Motor neuron (in vitro differentiated cells): ENCODE results near the gene WDR1. TPM values are rescaled to one million over a fixed set of nuclear protein-coding genes. Genes with fewer than 3 reads are reported as not detected.
A peak's percentile ranks its signal among the peaks of the same experiment; 100 is the strongest.

Source experiments
- ATAC-seq, 8 experiments: fragments of 200-7000 bp; cut with Tn5 transposase; replicated peaks in 6 of 8; 2 replicates each; pipeline ENCODE4 v1.8.0; 2021; ENCODE audit warnings: mild to moderate bottlenecking in 8 of 8, moderate library complexity in 8 of 8
- H3K27ac ChIP-seq, 2 donors: fragments of 250-450 bp; sonication (Bioruptor Pico); 2 replicates each; pipeline ENCODE4 v1.9.0; 2021; ENCODE audit warnings: antibody characterized with exemption in 2 of 2, mild to moderate bottlenecking in 2 of 2, moderate library complexity in 1 of 2
- H3K4me1 ChIP-seq, 2 donors: fragments of 250-450 bp; sonication (Bioruptor Pico); replicated peaks in 1 of 2; 2 replicates each; pipeline ENCODE4 v1.6.1; 2021; ENCODE audit warnings: antibody characterized with exemption in 2 of 2, mild to moderate bottlenecking in 2 of 2, moderate library complexity in 1 of 2
- H3K4me3 ChIP-seq, 5 donors: fragments of 250-450 bp; sonication (Bioruptor Pico); 2 replicates each; pipeline ENCODE4 v1.9.0; 2021; ENCODE audit warnings: antibody characterized with exemption in 5 of 5, mild to moderate bottlenecking in 5 of 5, moderate library complexity in 4 of 5
- WGBS, 10 experiments: fragments of 450-650 bp; shearing (Covaris generic); methylation state at CpG; one replicate each; pipeline ENCODE4 v1.0.0; 2022; 5-methylcytosine and 5-hydroxymethylcytosine counted together
- in situ Hi-C, 9 experiments: fragments of 400-800 bp; cut with MboI; loops; one replicate each; pipeline ENCODE4 v1.15.0; 2021; ENCODE audit warnings: low sequenced_read_pairs in 9 of 9, low pct_unique_long_range_greater_than_20kb in 2 of 9; ENCODE audit not compliant: unreplicated experiment in 9 of 9
- total RNA-seq, 8 experiments: library from RNA; unstranded; fragments of 300-600 nt; gene quantifications; 2 replicates each; pipeline versions ENCODE4 v1.2.3 to v1.2.4, GENCODE V29; 2022

The WDR1 gene
- total RNA-seq, 8 experiments from 2014 or later = 28.8 to 164 (median 112) TPM

DNA sequence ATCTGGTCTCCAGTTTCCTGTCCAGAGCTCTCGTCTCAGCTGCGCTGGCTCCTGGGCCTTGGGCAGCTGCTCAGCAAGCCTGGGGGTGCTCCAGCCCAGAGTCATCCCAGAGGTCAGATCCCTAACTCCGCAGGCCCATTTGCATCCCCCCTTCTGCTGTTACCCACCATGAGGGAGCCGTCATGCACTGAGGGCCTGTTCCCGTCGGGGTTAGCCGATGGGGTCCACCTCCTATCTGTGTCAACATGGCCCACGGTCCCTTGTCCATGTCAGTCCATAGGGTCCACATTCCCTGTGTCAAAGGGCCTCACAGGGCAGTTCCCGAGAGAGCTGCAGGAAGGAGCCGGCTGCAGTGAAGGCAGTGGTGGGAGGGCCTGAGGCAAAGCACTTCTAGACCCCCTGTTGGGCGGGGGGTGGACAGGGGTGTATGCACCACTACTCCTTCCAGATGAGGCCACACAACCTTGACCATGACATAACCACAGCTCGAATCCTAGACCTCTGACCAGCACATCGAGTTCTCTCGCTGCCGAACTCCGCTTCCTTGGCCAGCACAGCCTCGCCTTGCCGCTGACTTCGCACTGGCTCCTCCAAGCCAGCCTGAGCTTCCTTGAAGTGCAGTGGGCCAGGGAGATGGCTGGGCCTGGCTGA lies 24.9 kb downstream of the WDR1 start:
- H3K27ac ChIP-seq = no peak overlapping the region
- no peaks in the 10 kb centered on the region for H3K4me1 ChIP-seq
- in situ Hi-C loops = no loop called here
- ATAC-seq = no peak
- 92 to 100% (median 98%) methylated on average over 1 to 5 of the region's 19 CpGs; no CpG with 5 or more reads in 6 of the 10 experiments for WGBS, 10 experiments
- no peak overlapping the region for H3K4me3 ChIP-seq

DNA sequence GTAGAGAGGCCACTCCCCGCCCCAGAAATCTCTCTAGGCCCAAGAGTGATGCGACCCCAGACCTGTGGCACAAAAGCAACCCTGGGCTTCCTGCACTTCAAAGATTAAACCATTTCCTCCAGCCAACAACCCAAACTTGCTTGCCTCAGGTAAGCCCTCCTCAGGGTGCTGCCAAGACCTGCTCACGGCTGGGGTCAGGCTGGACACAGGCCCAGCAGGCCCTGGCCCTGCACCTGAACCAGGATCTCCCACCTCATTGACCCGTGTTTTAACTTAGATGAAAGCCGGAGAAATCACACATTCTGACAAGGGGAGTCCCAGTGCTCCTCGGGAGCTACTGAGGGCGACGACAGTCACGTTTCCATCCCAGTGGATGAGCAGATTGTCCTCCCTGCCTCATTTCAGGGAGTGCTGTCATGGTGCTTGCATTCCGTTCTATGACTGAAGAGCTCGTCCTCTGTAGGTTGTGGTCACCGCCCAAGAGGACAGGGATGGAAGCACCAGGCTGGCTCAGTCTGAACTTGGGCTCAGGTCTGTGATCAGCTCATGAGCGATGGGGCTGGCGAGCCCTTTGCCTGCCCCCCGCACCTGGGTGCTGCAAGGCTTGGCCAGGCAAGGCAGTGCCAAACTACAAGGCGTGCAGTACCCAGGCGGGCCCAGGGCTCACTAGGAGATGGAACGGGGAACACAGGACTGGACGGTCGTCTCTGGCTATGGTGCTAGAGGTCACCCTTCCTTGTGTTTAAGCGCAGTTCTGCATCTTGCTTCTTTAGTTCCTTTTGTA lies 25.9 kb downstream of the WDR1 start:
- H3K27ac ChIP-seq = no peak overlapping the region
- no peak overlapping the region for H3K4me3 ChIP-seq
- ATAC-seq = no peak
- WGBS, 10 experiments = 81 to 100% (median 95%) methylated on average over 1 to 12 of the region's 21 CpGs; no CpG with 5 or more reads in 3 of the 10 experiments
- H3K4me1 ChIP-seq = no peaks in the 10 kb centered on the region
- in situ Hi-C loops = no loop called here

DNA sequence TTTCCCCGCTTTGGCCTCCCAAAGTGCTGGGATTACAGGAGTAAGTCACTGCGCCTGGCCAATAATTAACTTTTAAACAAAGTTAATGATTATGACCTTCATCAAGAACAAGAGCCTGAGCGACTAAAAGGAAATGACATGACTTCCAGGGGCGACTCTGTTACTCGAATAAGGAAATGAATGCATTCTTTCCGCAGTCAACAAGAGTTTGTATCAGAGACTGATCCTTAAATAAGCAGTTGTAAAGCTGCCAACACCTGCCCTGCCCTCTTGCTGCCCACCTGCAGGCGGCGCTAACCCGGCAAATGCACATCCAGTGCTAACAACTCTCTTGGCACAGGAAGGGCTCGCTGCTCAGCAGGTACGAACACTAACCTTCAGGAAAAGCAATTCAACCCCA lies 27.3 kb downstream of the WDR1 start:
- ATAC-seq = no peak
- Histone ChIP-seq H3K27ac (no peak overlapping the region), H3K4me3 (no peak overlapping the region), H3K4me1 (no peaks in the 10 kb centered on the region)
- in situ Hi-C loops = no loop called here
- WGBS, 10 experiments = 55 to 100% (median 88%) methylated on average over 1 to 11 of the region's 11 CpGs; no CpG with 5 or more reads in 2 of the 10 experiments

DNA sequence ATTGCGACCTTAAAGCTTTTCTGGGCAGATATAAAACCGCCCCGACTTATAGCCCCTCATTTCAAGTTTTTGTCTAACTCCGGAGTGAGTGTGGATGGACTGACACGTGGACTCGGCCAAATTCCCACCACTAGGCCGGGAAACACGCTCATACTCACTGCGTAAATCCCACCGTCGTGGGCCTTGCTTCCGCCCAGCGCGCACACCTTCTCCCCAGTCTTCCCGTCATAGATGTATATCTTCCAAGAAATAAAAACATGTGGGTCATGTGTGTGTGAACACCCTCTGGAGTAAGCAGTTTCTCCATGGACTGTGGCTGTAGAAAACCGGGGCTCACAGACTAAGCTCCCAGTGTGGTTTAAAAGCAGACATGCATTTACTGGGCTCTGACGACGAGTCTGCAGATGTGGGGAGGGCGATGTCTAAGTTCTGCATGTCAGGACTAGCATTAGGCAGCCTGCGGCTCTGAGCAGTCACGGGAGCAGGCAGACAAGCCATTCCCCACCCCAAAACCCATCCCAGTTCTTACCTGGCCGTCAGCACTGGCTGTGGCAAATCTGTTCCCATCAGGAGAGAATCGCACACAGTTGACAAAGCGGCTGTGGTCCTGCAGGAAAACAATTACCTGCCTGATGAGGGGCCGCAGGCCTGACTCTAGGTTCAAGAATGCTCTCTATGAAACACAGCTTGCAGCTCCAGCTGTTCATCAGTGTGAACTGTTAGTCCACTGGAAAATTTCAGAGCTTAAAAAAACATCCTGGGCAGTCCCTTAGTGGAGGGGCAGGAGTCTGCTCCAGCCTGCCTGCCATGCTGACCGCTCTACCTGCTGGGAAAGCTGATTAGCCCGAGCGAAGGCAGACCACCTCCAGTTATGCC lies 28.2 kb downstream of the WDR1 start:
- no peak for ATAC-seq
- no peaks in the 10 kb centered on the region for H3K4me1 ChIP-seq
- no peak overlapping the region for H3K4me3 ChIP-seq
- H3K27ac ChIP-seq = no peak overlapping the region
- in situ Hi-C loops = no loop called here
- 64 to 100% (median 80%) methylated on average over 1 to 17 of the region's 28 CpGs; no CpG with 5 or more reads in 4 of the 10 experiments for WGBS, 10 experiments

DNA sequence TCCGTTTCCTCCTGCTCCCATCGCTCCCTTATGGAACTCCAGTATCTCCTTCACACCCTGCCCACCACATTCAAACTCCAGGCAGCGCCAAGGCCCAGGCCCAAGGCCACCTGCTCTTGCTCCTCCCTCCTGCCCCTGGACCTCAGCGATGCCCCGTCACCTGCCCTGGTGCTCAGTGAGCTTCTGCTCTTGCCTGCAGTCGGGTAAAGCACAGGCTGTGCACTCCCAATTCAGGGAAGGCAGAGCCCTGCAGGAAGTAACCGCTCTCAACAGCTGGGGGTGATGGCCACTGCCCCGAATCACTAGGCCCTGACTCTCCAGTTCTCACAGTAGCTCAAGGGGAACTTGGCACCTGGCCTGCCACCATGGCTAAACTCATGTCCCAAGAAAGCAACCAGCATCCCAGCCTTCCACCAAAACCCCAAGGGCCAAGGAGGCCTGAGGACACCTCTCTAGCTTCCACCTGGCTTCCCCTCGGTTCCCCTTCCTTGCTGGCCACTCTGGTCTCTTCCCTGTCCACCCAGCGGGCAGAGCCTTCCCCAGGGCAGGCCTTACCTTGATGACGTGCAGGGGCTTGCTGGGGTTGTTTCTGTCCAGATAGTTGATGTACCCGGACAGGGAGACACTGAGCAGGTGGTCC lies 29.3 kb downstream of the WDR1 start:
- H3K4me3 ChIP-seq = no peak overlapping the region
- H3K27ac ChIP-seq = no peak overlapping the region
- in situ Hi-C loops = no loop called here
- WGBS, 10 experiments = 60 to 100% (median 97%) methylated on average over 1 to 9 of the region's 12 CpGs; no CpG with 5 or more reads in 3 of the 10 experiments
- ATAC-seq = no peak
- no peaks in the 10 kb centered on the region for H3K4me1 ChIP-seq

DNA sequence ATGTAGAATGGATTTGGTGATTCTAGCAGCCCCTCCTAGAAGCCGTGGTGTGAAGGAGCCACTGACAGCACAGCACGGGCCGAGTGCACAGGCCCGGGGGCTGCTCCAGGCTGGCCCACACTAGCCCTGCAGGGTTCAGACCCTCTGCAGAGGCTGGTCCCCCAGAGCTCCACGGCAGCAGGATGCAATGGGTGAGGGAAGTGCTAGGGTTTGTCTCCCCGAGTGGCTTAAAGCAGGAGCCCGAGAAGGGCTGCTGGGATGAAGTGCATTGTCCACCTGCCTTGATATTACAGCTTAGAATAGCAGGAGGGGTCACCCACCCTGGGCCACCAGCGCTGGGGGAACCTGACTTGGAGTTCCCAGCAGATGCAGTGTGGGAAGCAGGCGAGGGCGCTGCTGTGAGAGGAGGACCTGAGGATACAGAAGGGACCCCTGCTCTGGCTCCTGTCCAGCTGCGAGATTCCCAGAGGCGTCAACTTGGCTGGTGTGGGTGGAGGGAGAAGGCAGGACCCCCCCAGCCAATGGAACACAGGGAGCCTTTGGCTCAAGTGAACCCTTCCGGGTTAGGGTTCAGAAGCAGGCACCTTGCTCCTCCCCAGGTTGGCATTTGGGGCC lies 30.0 kb downstream of the WDR1 start:
- Histone ChIP-seq H3K4me3 (no peak overlapping the region), H3K4me1 (no peaks in the 10 kb centered on the region), H3K27ac (no peak overlapping the region)
- 94 to 100% (median 95%) methylated on average over 1 to 3 of the region's 13 CpGs; no CpG with 5 or more reads in 7 of the 10 experiments for WGBS, 10 experiments
- ATAC-seq = no peak
- in situ Hi-C loops = no loop called here

DNA sequence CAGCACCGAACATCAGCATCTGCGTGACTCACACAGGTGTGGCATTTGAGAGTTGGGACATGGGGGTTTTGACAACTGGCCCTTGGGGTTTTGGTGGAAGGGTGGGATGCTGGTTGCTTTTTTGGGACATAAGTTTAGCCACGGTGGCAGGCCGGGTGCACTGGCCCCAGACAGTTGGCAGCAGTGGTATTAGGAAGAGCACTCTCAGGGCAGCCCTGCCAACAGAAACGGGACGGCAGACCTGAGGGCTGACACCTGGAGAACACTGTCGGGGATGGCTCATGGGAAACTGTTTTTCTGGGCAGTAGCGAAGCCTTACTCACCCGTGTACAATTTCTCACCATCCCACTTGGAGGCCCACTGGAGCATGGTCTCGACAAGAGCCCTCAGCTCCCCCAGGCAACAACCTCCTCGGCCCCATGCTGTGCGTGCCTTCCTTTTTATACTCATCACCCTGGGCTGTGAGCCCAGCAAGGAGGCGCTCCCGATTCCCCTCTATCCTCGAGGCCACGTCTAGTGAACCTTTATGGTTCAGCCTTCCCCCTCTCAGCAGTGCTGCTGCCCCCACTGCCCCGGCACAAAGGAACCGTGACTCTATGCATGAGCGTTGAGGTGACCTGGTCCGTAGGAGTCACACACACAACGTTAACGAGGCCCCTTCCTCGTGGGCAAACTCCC lies 30.6 kb downstream of the WDR1 start:
- no peak overlapping the region for H3K27ac ChIP-seq
- WGBS, 10 experiments = 60 to 100% (median 87%) methylated on average over 1 to 5 of the region's 23 CpGs; no CpG with 5 or more reads in 3 of the 10 experiments
- H3K4me1 ChIP-seq = no peaks in the 10 kb centered on the region
- in situ Hi-C loops = no loop called here
- no peak for ATAC-seq
- H3K4me3 ChIP-seq = no peak overlapping the region

DNA sequence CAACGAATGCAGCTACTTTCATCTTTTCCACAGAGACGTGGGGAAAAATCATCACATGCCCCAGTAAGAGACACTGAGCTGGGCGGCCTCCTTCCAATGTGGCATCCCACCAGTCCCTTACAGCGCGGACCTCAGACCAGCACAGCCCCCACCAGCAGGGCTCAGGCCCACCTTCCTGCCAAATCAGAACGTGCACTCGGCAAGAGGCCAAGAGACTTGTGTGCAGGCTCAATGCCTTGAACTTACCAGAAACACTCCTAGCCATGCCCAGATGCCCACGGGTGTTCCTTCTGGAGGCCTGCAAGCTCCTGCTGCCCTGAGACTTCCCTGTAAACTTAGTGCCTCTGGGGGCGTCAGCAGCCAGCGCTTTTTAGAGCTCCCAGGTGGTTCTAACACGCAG lies 31.2 kb downstream of the WDR1 start:
- peak in 1 of 8 experiments; percentile 7 for ATAC-seq
- H3K4me1 ChIP-seq = no peaks in the 10 kb centered on the region
- H3K4me3 ChIP-seq = no peak overlapping the region
- in situ Hi-C loops = no loop called here
- no peak overlapping the region for H3K27ac ChIP-seq
- 40 to 90% (median 80%) methylated on average over 1 to 5 of the region's 11 CpGs; no CpG with 5 or more reads in 4 of the 10 experiments for WGBS, 10 experiments

DNA sequence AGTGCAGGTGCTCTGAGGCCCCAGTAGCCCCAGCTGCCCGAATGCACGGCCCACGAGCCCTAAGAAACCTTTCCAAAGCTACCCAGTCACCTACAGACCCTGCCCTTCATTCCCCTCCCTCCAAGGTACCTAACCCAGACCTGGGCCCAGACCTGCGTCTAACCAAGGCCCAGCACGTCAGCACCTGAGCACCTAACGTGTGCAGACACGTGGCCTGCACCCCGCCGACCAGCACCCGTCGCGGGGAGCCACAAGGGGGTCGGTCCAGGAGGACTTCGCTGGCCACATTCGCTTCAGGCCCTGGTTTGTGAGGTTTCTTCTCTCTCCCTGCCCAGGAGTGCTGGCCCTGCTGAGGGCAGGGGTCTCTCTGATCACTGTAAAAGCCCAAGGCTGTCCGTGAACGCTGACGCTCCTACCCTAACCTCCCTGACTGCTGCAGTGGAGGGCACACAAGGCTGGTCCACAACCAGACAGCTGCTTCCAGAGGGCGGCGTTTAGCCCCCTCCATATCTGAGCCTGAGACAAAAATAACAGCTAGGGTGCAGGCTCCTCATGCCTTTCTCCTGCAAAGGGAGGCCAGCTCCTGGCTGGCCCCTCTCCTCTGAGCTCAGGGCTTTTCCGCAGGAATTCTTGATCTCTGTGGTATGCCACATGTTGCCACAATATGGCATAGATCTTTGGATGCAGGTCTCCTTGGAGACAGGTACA lies 31.8 kb downstream of the WDR1 start:
- in situ Hi-C loops = no loop called here
- Histone ChIP-seq H3K4me3 (no peak overlapping the region), H3K4me1 (no peaks in the 10 kb centered on the region), H3K27ac (no peak overlapping the region)
- ATAC-seq = peak in 2 of 8 experiments; percentile 21 to 90
- 75 to 100% (median 97%) methylated on average over 1 to 13 of the region's 21 CpGs; no CpG with 5 or more reads in 6 of the 10 experiments for WGBS, 10 experiments

DNA sequence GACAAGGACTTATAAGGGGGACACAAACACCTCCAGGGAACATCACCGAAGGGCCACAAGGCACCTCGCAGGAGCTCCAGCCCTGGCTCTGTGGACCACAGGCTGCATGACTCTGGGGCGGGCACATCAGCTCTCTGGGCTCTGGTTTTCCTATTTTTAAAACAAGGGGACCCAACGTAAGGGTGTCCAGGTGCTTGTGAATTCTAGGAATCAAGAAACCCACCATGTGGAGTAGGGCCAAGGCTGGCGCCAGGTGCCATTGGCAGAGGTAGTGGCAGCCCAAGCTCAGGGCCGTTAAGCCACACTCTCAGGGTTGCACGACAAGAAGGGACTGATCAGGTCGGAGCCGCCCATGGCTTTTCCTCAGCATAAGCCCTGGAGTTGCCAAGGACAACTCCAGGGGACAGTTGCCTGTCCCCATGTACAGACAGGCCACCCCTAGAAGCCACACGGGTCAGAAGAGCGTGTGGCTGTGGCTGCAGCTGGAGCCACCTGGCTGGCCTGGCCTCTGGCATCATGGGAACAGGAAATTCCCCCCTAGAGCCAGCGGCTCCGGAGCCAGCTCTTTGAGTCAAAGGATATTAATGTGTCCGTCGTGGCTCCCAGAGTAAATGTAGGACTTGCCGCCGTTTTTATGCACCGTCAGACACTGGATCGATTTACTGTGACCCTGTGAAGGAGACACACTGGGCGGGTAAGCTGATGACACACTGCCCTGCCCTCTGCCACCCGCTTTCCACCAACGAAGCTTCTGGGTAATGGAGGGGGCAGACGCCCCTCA lies 32.5 kb downstream of the WDR1 start:
- H3K27ac ChIP-seq = no peak overlapping the region
- no peaks in the 10 kb centered on the region for H3K4me1 ChIP-seq
- 84 to 98% (median 90%) methylated on average over 2 to 10 of the region's 23 CpGs; no CpG with 5 or more reads in 5 of the 10 experiments for WGBS, 10 experiments
- in situ Hi-C loops = no loop called here
- no peak overlapping the region for H3K4me3 ChIP-seq
- ATAC-seq = no peak

DNA sequence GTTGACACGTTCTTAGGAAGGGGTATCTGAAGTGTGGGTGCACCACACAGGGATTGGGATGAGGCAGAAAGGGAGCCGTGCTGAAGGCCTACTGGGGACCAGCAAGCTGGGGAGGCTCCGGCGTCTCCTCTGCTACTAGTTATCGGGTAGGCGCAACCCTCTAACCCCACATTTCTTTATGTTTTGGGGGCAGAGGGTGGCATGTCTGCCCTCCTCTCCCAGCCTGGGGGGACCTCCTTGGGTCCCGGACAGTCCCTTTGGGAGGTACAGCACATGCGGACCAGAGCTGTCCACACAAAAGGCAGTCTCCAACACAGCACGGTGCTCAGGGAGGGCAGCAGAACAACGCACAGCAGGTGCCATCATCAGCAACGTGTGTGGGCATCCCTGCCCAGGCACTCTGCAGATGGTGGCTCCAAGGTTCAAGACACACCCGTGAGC lies 33.2 kb downstream of the WDR1 start:
- in situ Hi-C loops = no loop called here
- ATAC-seq = no peak
- H3K4me3 ChIP-seq = no peak overlapping the region
- H3K27ac ChIP-seq = no peak overlapping the region
- 60 to 100% (median 86%) methylated on average over 1 to 9 of the region's 12 CpGs; no CpG with 5 or more reads in 4 of the 10 experiments for WGBS, 10 experiments
- no peaks in the 10 kb centered on the region for H3K4me1 ChIP-seq
